ENCODE measurements around the gene KIF3A.

The KIF3A gene

DNA sequence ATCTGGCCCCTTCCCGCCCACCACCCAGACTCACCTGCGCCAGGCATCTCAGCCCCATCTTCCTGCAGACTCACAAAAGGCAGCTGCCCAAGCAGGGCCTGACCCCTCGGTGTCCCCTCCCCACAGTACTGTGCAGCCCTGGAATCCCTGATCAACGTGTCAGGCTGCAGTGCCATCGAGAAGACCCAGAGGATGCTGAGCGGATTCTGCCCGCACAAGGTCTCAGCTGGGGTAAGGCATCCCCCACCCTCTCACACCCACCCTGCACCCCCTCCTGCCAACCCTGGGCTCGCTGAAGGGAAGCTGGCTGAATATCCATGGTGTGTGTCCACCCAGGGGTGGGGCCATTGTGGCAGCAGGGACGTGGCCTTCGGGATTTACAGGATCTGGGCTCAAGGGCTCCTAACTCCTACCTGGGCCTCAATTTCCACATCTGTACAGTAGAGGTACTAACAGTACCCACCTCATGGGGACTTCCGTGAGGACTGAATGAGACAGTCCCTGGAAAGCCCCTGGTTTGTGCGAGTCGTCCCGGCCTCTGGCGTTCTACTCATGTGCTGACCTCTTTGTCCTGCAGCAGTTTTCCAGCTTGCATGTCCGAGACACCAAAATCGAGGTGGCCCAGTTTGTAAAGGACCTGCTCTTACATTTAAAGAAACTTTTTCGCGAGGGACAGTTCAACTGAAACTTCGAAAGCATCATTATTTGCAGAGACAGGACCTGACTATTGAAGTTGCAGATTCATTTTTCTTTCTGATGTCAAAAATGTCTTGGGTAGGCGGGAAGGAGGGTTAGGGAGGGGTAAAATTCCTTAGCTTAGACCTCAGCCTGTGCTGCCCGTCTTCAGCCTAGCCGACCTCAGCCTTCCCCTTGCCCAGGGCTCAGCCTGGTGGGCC is 77.5 kb downstream of the KIF3A start:
- no peak for DNase-seq

DNA sequence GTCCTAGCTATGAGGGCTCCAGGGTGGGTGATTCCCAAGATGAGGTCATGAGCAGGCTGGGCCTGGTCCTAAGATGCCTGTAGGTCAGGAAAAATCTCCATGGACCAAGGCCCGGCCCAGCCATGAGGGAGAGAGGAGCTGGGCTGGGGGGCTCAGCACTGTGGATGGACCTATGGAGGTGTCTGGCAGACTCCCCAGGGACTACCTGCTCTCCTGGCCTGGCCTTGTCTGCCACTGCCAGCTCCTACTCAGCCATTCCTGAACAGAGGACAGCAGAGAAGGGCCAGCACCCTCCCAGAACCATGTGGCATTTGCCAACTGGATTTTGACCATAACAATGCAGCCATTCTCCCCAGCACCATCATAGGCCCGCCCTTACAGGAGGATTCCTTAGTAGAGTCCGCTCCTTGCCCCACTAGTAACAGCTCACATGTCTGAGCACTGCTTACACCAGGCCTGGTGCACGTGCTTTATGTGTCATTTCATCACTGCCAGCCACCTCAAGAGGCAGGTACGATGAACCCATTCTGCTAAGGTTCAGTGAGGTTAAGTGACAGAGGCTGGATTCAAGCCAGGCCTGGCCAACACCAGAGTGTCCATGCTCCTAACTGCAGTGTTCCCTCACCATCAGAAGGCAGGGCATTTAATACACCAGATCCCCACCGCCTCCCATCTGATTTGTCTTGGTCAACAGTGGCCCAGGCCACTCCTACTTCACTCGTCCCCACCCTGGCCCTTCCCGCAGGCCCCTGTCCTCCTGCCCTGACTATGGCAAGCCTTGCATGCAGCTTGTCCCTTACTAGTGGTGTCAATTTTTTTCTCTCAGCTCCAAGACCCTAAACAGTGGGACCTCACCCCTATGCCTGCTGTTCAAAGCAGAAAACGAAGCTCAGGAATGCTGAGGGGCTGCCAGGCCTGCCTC is 78.7 kb downstream of the KIF3A start:
- DNase-seq, result no peak

DNA sequence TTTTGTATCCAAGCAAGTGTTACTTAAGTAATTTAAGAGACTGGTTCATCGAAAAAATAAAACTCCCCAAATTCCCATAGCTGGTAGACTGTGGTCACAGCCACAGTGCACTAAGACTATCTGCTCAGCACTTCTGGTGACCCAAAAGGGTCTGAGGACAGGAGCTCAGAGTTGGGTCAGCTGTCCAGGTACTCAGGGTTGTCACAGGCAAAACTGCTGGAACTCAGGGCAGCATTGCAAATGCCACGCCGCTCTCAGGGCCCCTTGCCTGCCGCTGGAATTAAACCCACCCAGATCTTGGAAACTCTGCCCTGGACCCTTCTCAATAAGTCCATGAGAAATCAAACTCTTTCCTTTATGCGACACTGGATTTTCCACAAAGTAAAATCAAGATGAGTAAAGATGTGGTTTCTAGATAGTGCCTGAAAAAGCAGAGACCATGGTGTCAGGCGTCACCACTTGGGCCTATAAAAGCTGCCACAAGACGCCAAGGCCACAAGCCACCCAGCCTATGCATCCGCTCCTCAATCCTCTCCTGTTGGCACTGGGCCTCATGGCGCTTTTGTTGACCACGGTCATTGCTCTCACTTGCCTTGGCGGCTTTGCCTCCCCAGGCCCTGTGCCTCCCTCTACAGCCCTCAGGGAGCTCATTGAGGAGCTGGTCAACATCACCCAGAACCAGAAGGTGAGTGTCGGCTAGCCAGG is 79.5 kb downstream of the KIF3A start, which contains the start of gene IL13:
Gene IL13 (plus strand): TSS at position 498 of the 705 bp plus-strand sequence. CDS start 14 bp downstream, at position 512.
- no peak for DNase-seq

DNA sequence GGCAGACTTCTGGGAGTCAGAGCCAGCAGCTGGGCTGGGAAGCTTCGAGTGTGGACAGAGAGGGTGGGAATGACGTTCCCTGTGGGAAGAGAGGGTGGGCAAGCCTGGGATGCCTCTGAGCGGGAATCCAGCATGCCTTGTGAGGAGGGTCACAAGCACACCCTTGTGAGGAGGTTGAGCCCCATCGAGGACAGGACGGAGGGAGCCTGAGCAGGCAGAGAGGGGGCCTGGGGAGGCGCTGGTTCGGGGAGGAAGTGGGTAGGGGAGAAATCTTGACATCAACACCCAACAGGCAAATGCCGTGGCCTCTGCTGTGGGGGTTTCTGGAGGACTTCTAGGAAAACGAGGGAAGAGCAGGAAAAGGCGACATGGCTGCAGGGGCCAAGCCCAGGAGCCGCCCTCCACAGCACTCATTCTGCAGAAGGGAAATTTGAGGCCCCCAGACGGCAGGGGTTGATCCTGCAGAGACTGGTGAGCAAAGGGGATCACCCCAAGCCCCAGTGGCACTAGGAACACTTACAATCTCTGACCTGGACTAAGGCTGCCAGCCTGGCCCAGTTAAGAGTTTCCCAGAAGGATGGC is 80.5 kb downstream of the KIF3A start:
- DNase-seq, result no peak

DNA sequence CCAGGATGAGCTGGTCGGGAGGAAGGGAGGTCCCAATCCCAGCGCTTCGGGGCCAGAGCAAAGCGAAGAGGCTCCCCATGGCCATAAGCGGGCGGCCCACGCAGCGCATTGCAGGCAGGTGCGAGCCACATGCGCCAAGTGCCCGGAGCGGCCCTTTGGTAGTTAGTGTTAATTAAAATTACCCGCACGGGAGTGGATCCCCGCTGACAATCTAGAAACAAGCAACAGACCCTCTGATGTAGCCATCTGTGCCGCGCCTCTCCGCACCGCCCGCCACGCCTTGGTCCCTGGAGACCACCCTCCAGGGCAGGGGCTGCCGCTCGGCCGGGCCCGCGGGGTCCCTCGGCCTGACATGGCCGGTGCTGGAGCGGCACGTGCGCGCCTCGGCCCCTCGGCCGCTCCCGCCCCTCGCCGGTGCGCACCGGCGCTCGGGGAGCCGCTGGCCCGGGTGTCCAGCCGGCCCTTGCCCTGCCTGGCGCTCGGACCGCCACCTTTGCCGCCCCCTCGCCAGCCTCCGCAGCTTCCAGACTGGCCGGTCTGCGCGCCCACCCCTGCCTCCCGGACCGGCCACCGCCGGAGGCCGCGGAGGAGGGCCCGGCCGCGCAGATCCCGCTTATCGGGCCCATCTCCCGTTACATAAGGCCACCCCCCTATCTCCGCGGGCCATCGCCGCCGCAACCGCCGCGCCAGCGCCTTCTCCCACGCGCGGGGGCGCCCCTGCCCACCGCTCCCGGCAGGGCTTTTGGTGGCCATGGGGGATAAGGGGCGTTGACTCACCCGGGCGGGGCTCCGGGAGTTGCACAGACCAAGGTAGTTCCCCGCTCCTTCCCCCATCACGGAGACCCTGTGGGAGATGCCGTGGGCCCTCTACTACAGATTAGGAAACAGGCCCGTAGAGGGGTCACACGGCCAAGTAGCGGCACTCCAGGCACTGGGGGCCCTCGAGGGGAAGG is 81.2 kb downstream of the KIF3A start:
- DNase-seq, result no peak

DNA sequence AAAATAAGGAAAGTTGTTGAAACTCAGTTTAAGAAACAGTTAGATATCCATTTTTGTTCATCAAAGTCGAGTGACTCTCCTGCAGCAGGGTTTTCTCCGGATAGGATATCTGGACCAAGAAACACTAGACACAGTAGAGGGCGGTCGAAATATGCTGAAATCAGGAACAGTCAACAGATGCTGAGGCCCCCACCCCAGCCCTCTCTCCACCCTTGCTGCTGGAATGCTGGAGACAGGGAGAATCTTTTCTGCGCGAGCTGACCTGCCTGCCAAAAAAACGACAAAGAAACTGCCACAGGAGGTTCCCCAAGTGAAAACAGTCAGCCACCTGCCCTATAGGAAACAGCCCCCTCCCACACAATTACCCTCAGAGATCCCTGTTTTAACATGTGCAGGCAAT is 83.6 kb downstream of the KIF3A start:
- no peak for DNase-seq

DNA sequence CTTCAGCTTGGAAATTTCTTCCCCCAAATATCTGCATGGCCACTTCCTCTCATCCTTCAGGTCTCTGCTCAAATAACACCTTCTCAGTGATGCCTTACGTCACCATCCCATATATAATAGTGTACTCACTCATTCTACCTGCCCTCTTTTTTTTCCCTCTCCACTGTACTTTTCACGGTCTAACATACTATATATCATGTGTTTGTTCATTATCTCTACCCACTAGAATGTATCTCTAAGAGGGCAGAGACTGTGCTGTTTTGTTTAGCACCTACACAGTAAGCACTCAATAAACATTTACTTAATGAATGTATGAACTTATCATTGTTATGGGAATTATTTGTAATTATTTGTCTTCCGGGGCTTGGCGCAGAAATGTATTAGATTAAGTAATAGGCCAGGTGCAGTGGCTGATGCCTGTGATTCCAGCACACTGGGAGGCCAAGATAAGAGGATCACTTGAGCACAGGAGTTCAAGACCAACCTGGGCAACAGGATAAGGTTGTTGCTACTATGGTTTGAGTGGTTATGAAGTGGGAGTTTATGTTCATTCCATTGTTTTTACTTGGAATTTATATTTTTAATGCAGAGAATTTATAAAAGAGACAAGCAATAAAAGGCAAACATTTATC is 85.4 kb downstream of the KIF3A start:
- no peak for DNase-seq

DNA sequence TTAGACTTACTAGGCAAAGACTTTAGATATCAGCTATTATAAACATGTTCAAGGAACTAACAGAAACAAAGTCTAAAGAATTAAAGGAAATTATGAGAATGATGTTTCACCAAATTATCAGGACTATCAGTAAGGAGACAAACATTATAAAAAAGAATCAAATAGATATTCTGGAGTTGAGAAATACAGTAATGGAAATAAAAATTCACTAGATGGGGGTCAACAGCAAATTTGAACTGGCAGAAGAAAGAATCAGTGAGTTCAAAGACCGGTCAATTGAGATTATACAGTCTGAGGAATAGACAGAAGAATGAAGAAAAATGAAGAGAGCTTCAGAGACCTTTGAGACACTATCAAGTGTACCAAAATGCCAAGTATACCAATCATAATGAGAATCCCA is 89.0 kb downstream of the KIF3A start:
- no peak for DNase-seq

DNA sequence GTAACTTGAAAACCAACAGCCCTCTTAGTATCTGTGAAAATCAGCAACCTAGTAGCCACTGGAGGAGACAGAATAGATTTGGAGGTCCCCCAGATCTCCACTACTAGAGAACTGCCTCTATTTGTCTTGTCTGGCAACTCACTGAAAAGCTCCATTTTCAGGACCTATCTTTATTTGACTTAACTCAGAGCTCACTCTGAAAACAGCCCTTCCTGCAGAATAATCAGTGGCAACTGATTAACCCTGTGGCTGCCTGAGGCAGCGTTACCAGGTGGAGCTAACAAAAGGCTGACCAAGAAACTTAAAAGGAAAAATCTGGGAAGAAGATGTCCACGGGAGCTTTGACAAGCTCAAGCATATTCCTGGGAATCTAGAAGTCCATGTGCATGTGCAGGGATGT is 89.9 kb downstream of the KIF3A start:
- no peak for DNase-seq

DNA sequence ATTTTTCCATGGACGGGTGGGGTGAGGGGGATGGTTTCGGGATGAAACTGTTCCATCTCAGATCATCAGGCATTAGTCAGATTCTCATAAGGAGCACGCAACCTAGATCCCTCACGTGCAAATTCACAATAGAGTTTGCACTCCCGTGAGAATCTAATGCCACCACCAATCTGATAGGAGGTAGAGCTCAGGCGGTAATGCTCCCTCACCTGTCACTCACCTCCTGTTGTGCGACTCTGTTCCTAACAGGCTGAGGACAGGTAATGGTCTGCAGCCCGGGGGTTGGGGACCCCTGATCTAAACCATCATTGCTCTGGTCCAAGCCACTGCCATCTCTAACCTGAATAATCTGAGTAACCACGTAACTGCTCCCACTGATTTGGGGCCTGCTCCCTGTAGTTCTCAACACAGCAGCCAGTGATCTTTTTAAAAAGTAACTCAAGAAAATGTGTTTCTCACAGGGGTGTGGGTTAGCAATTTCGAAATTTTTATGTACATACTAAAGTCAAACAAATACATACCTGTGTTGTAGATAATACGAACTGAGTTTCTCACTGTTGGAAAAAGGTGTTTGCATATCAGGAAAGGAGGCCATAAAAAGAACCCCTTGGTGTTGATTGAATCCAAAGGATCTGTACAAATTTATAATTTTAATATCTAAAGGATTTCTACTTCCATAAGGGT is 90.6 kb downstream of the KIF3A start:
- no peak for DNase-seq

DNA sequence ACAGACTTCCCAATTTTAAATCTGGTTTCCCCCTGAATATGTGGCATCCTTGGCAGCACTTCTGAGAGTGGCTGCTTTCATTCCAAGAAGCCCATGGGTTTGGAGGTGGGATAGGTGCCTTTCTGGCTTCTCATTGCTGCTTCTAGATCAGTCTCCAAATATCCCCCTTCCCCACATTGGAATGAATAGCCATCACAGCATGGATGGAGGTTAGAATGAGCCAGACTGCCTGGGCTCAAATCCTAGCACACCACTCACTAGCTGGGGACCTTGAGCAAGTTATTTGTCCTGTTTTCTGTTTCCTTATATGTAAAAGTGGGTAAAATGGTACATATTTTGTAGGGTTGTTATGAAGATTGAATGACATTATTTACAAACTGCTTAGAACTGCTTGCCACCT is 93.2 kb downstream of the KIF3A start:
- DNase-seq, result no peak

Data from NCI-H345 (cell line).